ENCODE measurements around the gene FER. TPM values are rescaled to one million over a fixed set of nuclear protein-coding genes. Genes with fewer than 3 reads are reported as not detected.

The FER gene
- polyA plus RNA-seq, 3 donors, result 2.4 to 14.7 (median 6.2) TPM

GRCh38 chr5:109006129-109006528 is 258.4 kb downstream of the FER start:
- Histone ChIP-seq H2AFZ (ENCODE audit: insufficient read depth, low read depth, low read length, poor library complexity, severe bottlenecking) (no peak overlapping the region), H3K4me1 (ENCODE audit: control insufficient read depth in 1 of 2, insufficient read depth in 2 of 2, low read length in 2 of 2) (no peaks in the 10 kb centered on the region), H3K9me3 (replicated peaks in 1 of 2; ENCODE audit: control insufficient read depth in 1 of 2, insufficient read depth in 1 of 2, low read length in 2 of 2) (no peaks in the 10 kb centered on the region), H3K79me2 (ENCODE audit: insufficient read depth, low read length) (no peaks in the 10 kb centered on the region), H3K36me3 (replicated peaks in 1 of 2; ENCODE audit: control insufficient read depth in 1 of 2, insufficient read depth in 2 of 2, low read length in 2 of 2) (no peaks in the 10 kb centered on the region), H3K9ac (ENCODE audit: insufficient read depth, low read length, poor library complexity, severe bottlenecking) (no peak overlapping the region), H4K20me1 (ENCODE audit: insufficient read depth, low read length) (no peaks in the 10 kb centered on the region), H3K27me3 (ENCODE audit: control insufficient read depth in 2 of 2, insufficient read depth in 2 of 2, low read length in 2 of 2) (no peaks in the 10 kb centered on the region), H3K4me3 (replicated peaks in 1 of 3; ENCODE audit: low read depth in 2 of 3, low read length in 3 of 3) (no peak overlapping the region), H3K27ac (ENCODE audit: low read depth in 1 of 2, low read length in 2 of 2) (no peak overlapping the region), H3K4me2 (replicated peaks; ENCODE audit: extremely low read depth, low read length, poor library complexity, severe bottlenecking) (no peak overlapping the region)
- H3K27ac Mint-ChIP-seq, result no peak overlapping the region
- no peak for DNase-seq
- H3K9me3 Mint-ChIP-seq, result peaks cover 0 to 3% (median 0%) of the 10 kb centered on the region in 7 donors
- intact Hi-C loops (cut with micrococcal nuclease), result no loop called here
- TF ChIP-seq, protein P1, sequence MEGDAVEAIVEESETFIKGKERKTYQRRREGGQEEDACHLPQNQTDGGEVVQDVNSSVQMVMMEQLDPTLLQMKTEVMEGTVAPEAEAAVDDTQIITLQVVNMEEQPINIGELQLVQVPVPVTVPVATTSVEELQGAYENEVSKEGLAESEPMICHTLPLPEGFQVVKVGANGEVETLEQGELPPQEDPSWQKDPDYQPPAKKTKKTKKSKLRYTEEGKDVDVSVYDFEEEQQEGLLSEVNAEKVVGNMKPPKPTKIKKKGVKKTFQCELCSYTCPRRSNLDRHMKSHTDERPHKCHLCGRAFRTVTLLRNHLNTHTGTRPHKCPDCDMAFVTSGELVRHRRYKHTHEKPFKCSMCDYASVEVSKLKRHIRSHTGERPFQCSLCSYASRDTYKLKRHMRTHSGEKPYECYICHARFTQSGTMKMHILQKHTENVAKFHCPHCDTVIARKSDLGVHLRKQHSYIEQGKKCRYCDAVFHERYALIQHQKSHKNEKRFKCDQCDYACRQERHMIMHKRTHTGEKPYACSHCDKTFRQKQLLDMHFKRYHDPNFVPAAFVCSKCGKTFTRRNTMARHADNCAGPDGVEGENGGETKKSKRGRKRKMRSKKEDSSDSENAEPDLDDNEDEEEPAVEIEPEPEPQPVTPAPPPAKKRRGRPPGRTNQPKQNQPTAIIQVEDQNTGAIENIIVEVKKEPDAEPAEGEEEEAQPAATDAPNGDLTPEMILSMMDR (IDR thresholded peaks at IDR 0.05), result no peak
- no peak overlapping the region for H3K4me3 Mint-ChIP-seq
- H3K36me3 Mint-ChIP-seq, result peaks cover 0 to 6% of the 10 kb centered on the region in 2 donors
- no peaks in the 10 kb centered on the region for H3K27me3 Mint-ChIP-seq (ENCODE audit: low read depth in 3 of 3)
- no peaks in the 10 kb centered on the region for H3K4me1 Mint-ChIP-seq
- WGBS (ENCODE audit: insufficient coverage), result 100% methylated on average over 2 of the region's 6 CpGs

DNA sequence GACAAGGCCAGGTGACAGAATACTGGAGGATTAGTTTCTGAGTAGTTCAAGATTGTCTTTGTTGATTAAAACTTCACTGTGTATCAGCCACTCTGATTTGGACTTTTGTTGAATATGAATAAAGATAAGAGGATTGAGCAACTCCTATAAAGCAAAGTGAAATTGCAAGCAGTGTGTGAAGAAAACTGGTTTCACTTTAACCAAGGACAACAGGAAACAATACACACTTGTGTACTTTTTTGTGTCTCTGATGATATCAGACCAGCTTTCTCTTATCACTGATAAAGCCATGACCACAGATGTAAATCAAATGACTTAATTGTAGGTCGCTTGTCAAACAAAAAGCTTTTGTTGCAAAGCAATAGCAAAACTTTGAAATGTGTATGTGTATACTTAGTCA is 268.6 kb downstream of the FER start:
- H3K27ac ChIP-seq (ENCODE audit: low read depth in 1 of 2, low read length in 2 of 2), result no peak overlapping the region
- no peaks in the 10 kb centered on the region for H3K27me3 Mint-ChIP-seq (ENCODE audit: low read depth in 3 of 3)
- no peaks in the 10 kb centered on the region for H3K27me3 ChIP-seq (ENCODE audit: control insufficient read depth in 2 of 2, insufficient read depth in 2 of 2, low read length in 2 of 2)
- no peak overlapping the region for H3K9ac ChIP-seq (ENCODE audit: insufficient read depth, low read length, poor library complexity, severe bottlenecking)
- TF ChIP-seq, protein P1 (IDR thresholded peaks at IDR 0.05), result no peak
- no peak overlapping the region for H3K4me3 Mint-ChIP-seq
- H3K9me3 Mint-ChIP-seq, result peaks cover 0 to 2% (median 0%) of the 10 kb centered on the region in 7 donors
- no peak overlapping the region for H2AFZ ChIP-seq (ENCODE audit: insufficient read depth, low read depth, low read length, poor library complexity, severe bottlenecking)
- H3K4me1 Mint-ChIP-seq, result peaks cover 2% of the 10 kb centered on the region
- no peaks in the 10 kb centered on the region for H3K4me1 ChIP-seq (ENCODE audit: control insufficient read depth in 1 of 2, insufficient read depth in 2 of 2, low read length in 2 of 2)
- no peaks in the 10 kb centered on the region for H4K20me1 ChIP-seq (ENCODE audit: insufficient read depth, low read length)
- WGBS (ENCODE audit: insufficient coverage), result no CpG with 5 or more reads among the region's 1 CpG
- H3K27ac Mint-ChIP-seq, result no peak overlapping the region
- intact Hi-C loops (cut with micrococcal nuclease), result no loop called here
- no peak for DNase-seq
- H3K9me3 ChIP-seq (replicated peaks in 1 of 2; ENCODE audit: control insufficient read depth in 1 of 2, insufficient read depth in 1 of 2, low read length in 2 of 2), result no peaks in the 10 kb centered on the region
- no peaks in the 10 kb centered on the region for H3K36me3 Mint-ChIP-seq
- H3K4me2 ChIP-seq (replicated peaks; ENCODE audit: extremely low read depth, low read length, poor library complexity, severe bottlenecking), result no peak overlapping the region
- H3K36me3 ChIP-seq (replicated peaks in 1 of 2; ENCODE audit: control insufficient read depth in 1 of 2, insufficient read depth in 2 of 2, low read length in 2 of 2), result no peaks in the 10 kb centered on the region
- H3K4me3 ChIP-seq (replicated peaks in 1 of 3; ENCODE audit: low read depth in 2 of 3, low read length in 3 of 3), result no peak overlapping the region
- no peaks in the 10 kb centered on the region for H3K79me2 ChIP-seq (ENCODE audit: insufficient read depth, low read length)

All from CD14-positive monocyte (primary cell).